Heart left ventricle (tissue), 16 donors: ENCODE measurements around the gene C2orf81. TPM values are rescaled to one million over a fixed set of nuclear protein-coding genes. Genes with fewer than 3 reads are reported as not detected.

Experiments used
- ATAC-seq, 4 donors: fragments of 200-7000 bp; cut with Tn5 transposase; one replicate each; pipeline ENCODE4 v1.9.1; 2020 to 2022; ENCODE audit warnings: moderate library complexity in 4 of 4, mild to moderate bottlenecking in 3 of 4, moderate number of reproducible peaks in 1 of 4
- DNase-seq, 5 donors: peaks; one replicate each; pipeline ENCODE4 v3.0.0-alpha.2; 2020
- H3K27ac ChIP-seq, 12 donors: fragments of 200-600 bp; sonication (generic) in 4 of 12; one replicate each; pipeline versions ENCODE4 v1.5.0 to v1.8.0; 2016 to 2022; ENCODE audit warnings: mild to moderate bottlenecking in 2 of 12
- H3K27me3 ChIP-seq, 9 donors: fragments of 200-600 bp; sonication (generic) in 2 of 9; one replicate each; pipeline versions ENCODE4 v1.5.1 to v1.8.0; 2016 to 2022; ENCODE audit warnings: mild to moderate bottlenecking in 3 of 9
- H3K36me3 ChIP-seq, 9 donors: fragments of 200-600 bp; sonication (generic) in 2 of 9; one replicate each; pipeline versions ENCODE4 v1.5.0 to v1.8.0; 2018 to 2022; ENCODE audit warnings: mild to moderate bottlenecking in 2 of 9
- H3K4me1 ChIP-seq, 12 donors: fragments of 200-600 bp; sonication (generic) in 4 of 12; one replicate each; pipeline versions ENCODE4 v1.5.0 to v1.8.0; 2016 to 2022; ENCODE audit warnings: mild to moderate bottlenecking in 3 of 12
- H3K4me3 ChIP-seq, 12 donors: fragments of 200-600 bp; sonication (generic) in 4 of 12; one replicate each; pipeline versions ENCODE4 v1.5.0 to v1.8.0; 2017 to 2022; ENCODE audit warnings: mild to moderate bottlenecking in 9 of 12, moderate library complexity in 4 of 12
- H3K9me3 ChIP-seq, 12 donors: fragments of 200-600 bp; sonication (generic) in 4 of 12; one replicate each; pipeline versions ENCODE4 v1.5.0 to v1.8.0; 2016 to 2022; ENCODE audit warnings: mild to moderate bottlenecking in 1 of 12
- POLR2A ChIP-seq, 2 donors: fragments of 450-650 bp; IDR thresholded peaks; one replicate each; pipeline ENCODE4 v1.6.1; 2017; ENCODE audit warnings: antibody characterized with exemption in 2 of 2, mild to moderate bottlenecking in 2 of 2, moderate library complexity in 2 of 2
- WGBS, 4 donors: extraction: QIAGEN DNeasy Blood & Tissue Kit in 2 of 4; methylation state at CpG; one replicate each; pipeline versions ENCODE4 v1.1.5 to v1.1.7; 2013 to 2018; 5-methylcytosine and 5-hydroxymethylcytosine counted together
- intact Hi-C, 10 donors: fragments of 100-400 bp; cut with DNase I; formaldehyde crosslinking; loops; one replicate each; pipeline versions ENCODE4 v1.11.1 to v1.14.2; 2022
- polyA plus RNA-seq, 2 donors: library from polyadenylated mRNA; stranded (reverse); fragments of 200-250 nt; gene quantifications; one replicate each; pipeline ENCODE4 v1.2.3, GENCODE V29; 2013
- total RNA-seq, 9 donors: library from RNA; depleted of rRNA in 2 of 9; stranded (reverse); fragments of >200 nt in 2 of 9; fragmentation: NEBNext Ultra II Directional in 3 of 9; extraction: Animal tissue kit (Norgen Biotek cat#: 25700) in 3 of 9; gene quantifications; one replicate each; pipeline versions ENCODE4 v1.1.0 to v1.2.4, GENCODE V29; 2016 to 2023
- TF ChIP-seq, protein P1 (sequence below), 12 donors: fragments of 200-600 bp; sonication (generic) in 4 of 12; IDR thresholded peaks; one replicate each; pipeline versions ENCODE4 v1.5.0 to v1.8.0; 2018 to 2022; ENCODE audit warnings: antibody characterized with exemption in 12 of 12, mild to moderate bottlenecking in 5 of 12
- donor health status: ischemic (EF 13 %, LVEDD 7.1; RV severe dilation, severe dysfunction).
- donor health status: healthy with polysubstance abuse.
- donor health status: DM: no; HTN: yes; CAD: no.
- donor health status: DM: no; HTN: no; CAD: no.
- donor health status: ischemic (EF 25% LVEDD 6.9; RV normal size, moderate dysfunction).
- donor health status: ischemic (EF 25% LVEDD 5.7; RV mildly dilated, moderate dysfunction).
- donor health status: healthy.
- donor health status: DM: yes; HTN: yes; CAD: no.
- donor health status: ischemic (EF 35%, LVEDD 5.7; RV mildly dilated, moderate dysfunction).
- donor health status: nonischemic (EF 11% LVEDD 7.7; RV severe dilation, severe dysfunction).
- donor health status: DM: yes; HTN: yes; CAD: no.
- donor health status: PGD.
- donor health status: ischemic (EF 29% LVEDD 5.4; RV normal size, mild dysfunction).
- donor health status: nonischemic (EF 23%, LVEDD 6.1; RV moderate dilation, normal function).

Gene C2orf81
- total and polyA plus RNA-seq, 11 donors, result 0.48 to 2.3 (median 0.86) TPM

DNA sequence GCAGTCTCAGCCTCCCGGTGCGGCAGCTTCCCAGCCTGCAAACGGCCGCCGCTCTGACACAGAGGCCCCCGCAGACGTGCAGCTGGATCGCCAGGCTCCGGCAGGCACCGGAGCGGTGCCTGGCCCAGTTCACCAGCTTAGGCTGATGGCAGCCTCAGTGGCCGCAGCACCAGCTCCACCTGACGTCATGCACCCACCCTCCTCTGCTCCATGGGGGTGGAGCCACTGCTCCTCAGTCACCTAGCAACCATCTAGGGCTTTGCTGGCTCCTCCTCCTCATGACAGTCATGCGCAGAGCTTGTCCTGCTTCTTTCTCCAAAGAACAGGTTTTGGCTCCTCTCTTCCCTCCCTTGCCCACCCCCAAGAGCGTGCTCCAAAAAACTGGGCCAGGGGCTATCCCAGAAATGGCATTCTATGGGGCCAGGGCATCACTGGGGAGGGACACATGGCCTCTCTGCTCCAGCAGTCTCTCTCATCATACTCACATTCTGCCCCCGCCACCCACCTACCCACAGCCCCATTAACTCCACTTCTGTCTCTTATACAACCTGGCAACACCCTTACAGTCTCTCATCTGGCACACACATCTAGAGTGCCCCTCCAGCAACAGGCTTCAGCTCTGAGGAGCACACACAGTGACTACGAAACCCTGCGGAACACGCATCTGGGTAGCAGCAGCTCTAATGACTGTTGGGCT, 46.8 kb downstream of the C2orf81 start:
- DNase-seq (peak; percentile 76 to 86 (median 81)), ATAC-seq (peak; percentile 92 to 96 (median 94))
- Histone ChIP-seq H3K9me3 (no peaks in the 10 kb centered on the region), H3K27ac (peak overlapping the region in 9 of 12 donors; percentile 12 to 74 (median 48)), H3K27me3 (no peaks in the 10 kb centered on the region), H3K4me1 (peaks cover 4 to 57% (median 40%) of the 10 kb centered on the region in 12 donors), H3K4me3 (peak overlapping the region in 11 of 12 donors; percentile 14 to 56 (median 46)), H3K36me3 (peaks cover 2 to 63% (median 42%) of the 10 kb centered on the region in 9 donors)
- WGBS, 4 donors, result 52 to 56% (median 55%) methylated on average over 19 of the region's 19 CpGs
- TF ChIP-seq, protein P1, sequence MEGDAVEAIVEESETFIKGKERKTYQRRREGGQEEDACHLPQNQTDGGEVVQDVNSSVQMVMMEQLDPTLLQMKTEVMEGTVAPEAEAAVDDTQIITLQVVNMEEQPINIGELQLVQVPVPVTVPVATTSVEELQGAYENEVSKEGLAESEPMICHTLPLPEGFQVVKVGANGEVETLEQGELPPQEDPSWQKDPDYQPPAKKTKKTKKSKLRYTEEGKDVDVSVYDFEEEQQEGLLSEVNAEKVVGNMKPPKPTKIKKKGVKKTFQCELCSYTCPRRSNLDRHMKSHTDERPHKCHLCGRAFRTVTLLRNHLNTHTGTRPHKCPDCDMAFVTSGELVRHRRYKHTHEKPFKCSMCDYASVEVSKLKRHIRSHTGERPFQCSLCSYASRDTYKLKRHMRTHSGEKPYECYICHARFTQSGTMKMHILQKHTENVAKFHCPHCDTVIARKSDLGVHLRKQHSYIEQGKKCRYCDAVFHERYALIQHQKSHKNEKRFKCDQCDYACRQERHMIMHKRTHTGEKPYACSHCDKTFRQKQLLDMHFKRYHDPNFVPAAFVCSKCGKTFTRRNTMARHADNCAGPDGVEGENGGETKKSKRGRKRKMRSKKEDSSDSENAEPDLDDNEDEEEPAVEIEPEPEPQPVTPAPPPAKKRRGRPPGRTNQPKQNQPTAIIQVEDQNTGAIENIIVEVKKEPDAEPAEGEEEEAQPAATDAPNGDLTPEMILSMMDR (IDR thresholded peaks at IDR 0.05), result no peak
- TF ChIP-seq POLR2A (IDR thresholded peaks at IDR 0.05), result no peak
- intact Hi-C loops, result no loop called here

DNA sequence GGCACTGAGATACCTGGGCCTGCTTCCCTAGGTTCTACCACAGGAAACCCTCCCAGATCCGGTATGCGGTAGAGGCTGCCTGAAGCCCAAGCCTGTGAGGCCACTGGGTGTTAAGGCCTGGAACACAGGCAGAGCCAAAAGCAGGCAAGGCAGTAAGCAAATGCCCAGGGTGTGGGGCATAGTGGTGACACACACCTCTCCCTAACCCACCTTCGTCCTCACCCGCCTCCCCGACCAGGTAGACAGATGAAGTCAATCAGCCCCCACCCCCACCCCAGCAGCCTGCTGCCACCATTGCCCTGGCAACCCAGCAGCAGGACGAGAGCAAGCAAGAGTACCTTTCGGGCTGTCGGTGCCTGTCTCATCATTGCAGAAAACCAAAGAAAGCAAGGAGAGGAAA, 47.4 kb downstream of the C2orf81 start:
- Histone ChIP-seq H3K27me3 (no peaks in the 10 kb centered on the region), H3K4me1 (peaks cover 4 to 50% (median 34%) of the 10 kb centered on the region in 12 donors), H3K27ac (peak overlapping the region in 10 of 12 donors; percentile 12 to 74 (median 38)), H3K36me3 (peaks cover 5 to 70% (median 49%) of the 10 kb centered on the region in 9 donors), H3K4me3 (peak overlapping the region in 11 of 12 donors; percentile 14 to 56 (median 46)), H3K9me3 (no peaks in the 10 kb centered on the region)
- WGBS, 4 donors, result 53 to 77% (median 71%) methylated on average over 4 to 8 of the region's 8 CpGs
- intact Hi-C loops, result no loop called here
- DNase-seq, result no peak
- TF ChIP-seq, protein P1 (IDR thresholded peaks at IDR 0.05), result no peak
- TF ChIP-seq POLR2A (IDR thresholded peaks at IDR 0.05), result no peak
- ATAC-seq, result peak in 2 of 4 donors; percentile 3 to 16

DNA sequence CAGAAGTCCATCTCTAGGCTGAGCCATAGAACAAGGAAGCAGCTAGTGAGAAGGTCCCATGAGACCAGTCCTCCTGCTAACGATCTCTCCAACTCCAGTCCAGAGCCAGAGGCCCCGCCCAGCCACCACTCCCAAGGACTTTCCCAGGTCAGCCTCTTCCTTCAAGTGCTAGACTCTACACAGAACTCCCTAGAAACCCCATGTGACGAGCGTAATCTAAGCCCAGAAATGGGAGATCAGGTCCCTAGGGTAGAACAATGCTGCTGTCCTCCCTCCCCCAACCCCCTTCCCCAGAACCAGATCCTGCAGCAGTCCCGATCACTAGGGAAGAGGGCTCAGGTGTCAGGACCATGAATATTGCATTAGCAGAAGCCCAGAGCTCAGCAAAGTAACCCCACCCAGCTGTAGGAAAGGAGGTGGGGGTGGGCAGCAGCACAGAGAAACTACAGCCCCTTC, 48.2 kb downstream of the C2orf81 start:
- TF ChIP-seq, protein P1 (IDR thresholded peaks at IDR 0.05), result no peak
- TF ChIP-seq POLR2A (IDR thresholded peaks at IDR 0.05), result no peak
- H3K36me3 ChIP-seq, result peaks cover 9 to 78% (median 56%) of the 10 kb centered on the region in 9 donors
- no peaks in the 10 kb centered on the region for H3K9me3 ChIP-seq
- no peaks in the 10 kb centered on the region for H3K27me3 ChIP-seq
- DNase-seq, result peak; percentile 66 to 78 (median 68)
- WGBS, 4 donors, result 33 to 72% (median 46%) methylated on average over 5 of the region's 5 CpGs
- ATAC-seq, result peak; percentile 24 to 64 (median 48)
- peaks cover 4 to 43% (median 27%) of the 10 kb centered on the region in 12 donors for H3K4me1 ChIP-seq
- peak overlapping the region in 9 of 12 donors; percentile 12 to 74 (median 48) for H3K27ac ChIP-seq
- intact Hi-C loops, result no loop called here
- peak overlapping the region in 7 of 12 donors; percentile 35 to 56 (median 47) for H3K4me3 ChIP-seq

DNA sequence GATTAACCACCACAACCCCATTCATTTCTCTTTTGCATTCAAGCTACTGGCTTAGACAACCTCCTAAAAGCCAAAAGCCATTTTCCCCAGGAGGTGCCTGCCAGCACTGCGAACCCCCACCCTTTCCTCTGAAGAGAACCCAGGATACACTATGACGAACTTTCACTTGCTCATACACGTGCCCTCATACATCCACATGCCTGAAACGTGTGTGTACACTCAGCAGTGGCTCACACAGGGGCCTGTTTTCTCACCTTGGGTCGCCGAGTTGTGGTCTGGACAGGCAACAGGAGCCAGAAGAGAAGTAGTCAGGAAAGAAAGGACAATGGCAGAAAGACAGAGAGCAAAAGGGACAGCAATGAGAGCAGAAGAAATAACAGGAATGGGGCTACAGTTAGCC, 48.7 kb downstream of the C2orf81 start:
- ATAC-seq (no peak), DNase-seq (no peak)
- TF ChIP-seq, protein P1 (IDR thresholded peaks at IDR 0.05), result no peak
- no peak for TF ChIP-seq POLR2A (IDR thresholded peaks at IDR 0.05)
- intact Hi-C loops, result no loop called here
- Histone ChIP-seq H3K4me3 (peak overlapping the region in 1 of 12 donors; percentile 0), H3K27ac (peak overlapping the region in 6 of 12 donors; percentile 21 to 74 (median 43)), H3K27me3 (no peaks in the 10 kb centered on the region), H3K36me3 (peaks cover 12 to 78% (median 59%) of the 10 kb centered on the region in 9 donors), H3K9me3 (no peaks in the 10 kb centered on the region), H3K4me1 (peaks cover 4 to 39% (median 27%) of the 10 kb centered on the region in 12 donors)
- WGBS, 4 donors, result 72 to 79% (median 74%) methylated on average over 6 of the region's 6 CpGs
